SK-N-SH (cell line): ENCODE measurements around the gene EAF1. TPM values are rescaled to one million over a fixed set of nuclear protein-coding genes. Genes with fewer than 3 reads are reported as not detected.
"Not testable (repeated sequence)": the region's sequence is repeated elsewhere in the genome, so short reads cannot be mapped to it uniquely, and the experiment has no call there.

Experiments
- CTCF ChIA-PET: fragments of 300-600, 350-600 bp; formaldehyde crosslinking; extraction: SDS; loops from one replicate; lab custom pipeline; 2021; lab: Yijun Ruan, JAX
- POLR2A ChIA-PET: fragments of 350-600 bp; sonication (Branson Sonifier 250); formaldehyde crosslinking; extraction: SDS; loops from one replicate; lab custom pipeline; 2020; ENCODE audit warnings: antibody characterized with exemption, inconsistent platforms; lab: Yijun Ruan, JAX
- DNase-seq: peaks from one replicate; pipeline ENCODE4 v3.0.0; 2012
- H2AFZ ChIP-seq: fragments of 200-600 bp; sonication (generic); 2 replicates; pipeline ENCODE4 v1.8.1; 2016; ENCODE audit warnings: antibody characterized with exemption, mild to moderate bottlenecking, low read depth
- H3F3A ChIP-seq: fragments of 200-600 bp; sonication (generic); replicated peaks from 2 replicates; pipeline ENCODE3; 2016; ENCODE audit warnings: antibody characterized with exemption, mild to moderate bottlenecking; ENCODE audit not compliant: insufficient read depth
- H3K27ac ChIP-seq, 2 experiments: fragments of 200-500 bp in 1 of 2; fragments of 200-600 bp in 1 of 2; sonication (Bioruptor generic) in 1 of 2; sonication (generic), shearing (Covaris generic) in 1 of 2; 2 replicates each; pipeline versions ENCODE4 v1.5.1 to v1.6.1; 2014 to 2016; ENCODE audit warnings: low read depth in 2 of 2, inconsistent platforms in 1 of 2, low read length in 1 of 2, mild to moderate bottlenecking in 1 of 2, mixed read lengths in 1 of 2
- H3K27me3 ChIP-seq: fragments of 200-600 bp; sonication (generic), shearing (Covaris generic); 2 replicates; pipeline ENCODE4 v1.6.1; 2016; ENCODE audit warnings: mixed run types; ENCODE audit not compliant: insufficient read depth
- H3K36me3 ChIP-seq, 2 experiments: fragments of 200-500 bp in 1 of 2; fragments of 200-600 bp in 1 of 2; sonication (Bioruptor generic) in 1 of 2; sonication (generic) in 1 of 2; replicated peaks in 1 of 2; 2 replicates each; pipeline versions ENCODE3 to v1.5.1; 2014 to 2016; ENCODE audit warnings: low read length in 1 of 2, mild to moderate bottlenecking in 1 of 2; ENCODE audit not compliant: insufficient read depth in 2 of 2, control insufficient read depth in 1 of 2
- H3K4me1 ChIP-seq, 2 experiments: fragments of 200-500 bp in 1 of 2; fragments of 200-600 bp in 1 of 2; sonication (Bioruptor generic) in 1 of 2; sonication (generic), shearing (Covaris generic) in 1 of 2; 2 replicates each; pipeline versions ENCODE4 v1.5.1 to v1.6.1; 2014 to 2016; ENCODE audit warnings: low read depth in 1 of 2, low read length in 1 of 2, mixed run types in 1 of 2; ENCODE audit not compliant: insufficient read depth in 2 of 2, control insufficient read depth in 1 of 2
- H3K4me2 ChIP-seq: fragments of 200-600 bp; sonication (generic), shearing (Covaris generic); 2 replicates; pipeline ENCODE4 v1.6.1; 2017; ENCODE audit warnings: mixed run types
- H3K4me3 ChIP-seq, 2 experiments: fragments of 200-500 bp in 1 of 2; fragments of 200-600 bp in 1 of 2; sonication (Bioruptor generic) in 1 of 2; sonication (generic), shearing (Covaris generic) in 1 of 2; 2 replicates each; pipeline versions ENCODE4 v1.5.1 to v1.8.1; 2014 to 2016; ENCODE audit warnings: low read depth in 2 of 2, inconsistent platforms in 1 of 2, low read length in 1 of 2, mild to moderate bottlenecking in 1 of 2, mixed read lengths in 1 of 2, moderate library complexity in 1 of 2
- H3K79me2 ChIP-seq: fragments of 200-600 bp; sonication (generic); 2 replicates; pipeline ENCODE4 v1.8.1; 2017; ENCODE audit warnings: mild to moderate bottlenecking; ENCODE audit not compliant: insufficient read depth
- H3K9ac ChIP-seq: fragments of 200-600 bp; sonication (generic); 2 replicates; pipeline ENCODE4 v1.6.1; 2017; ENCODE audit warnings: mixed run types
- H3K9me2 ChIP-seq: fragments of 200-600 bp; sonication (generic); 2 replicates; pipeline ENCODE4 v1.6.1; 2017; ENCODE audit warnings: mixed run types
- H3K9me3 ChIP-seq: fragments of 200-600 bp; sonication (generic); 2 replicates; pipeline ENCODE4 v1.6.1; 2017; ENCODE audit warnings: mixed run types, mild to moderate bottlenecking, moderate library complexity
- H4K20me1 ChIP-seq: fragments of 200-600 bp; sonication (generic); 2 replicates; pipeline ENCODE4 v1.6.1; 2017; ENCODE audit warnings: mild to moderate bottlenecking, mixed run types; ENCODE audit not compliant: insufficient read depth
- CHD2 ChIP-seq: fragments of 150-350 bp; IDR thresholded peaks from 2 replicates; pipeline ENCODE4 v1.6.1; 2018; ENCODE audit warnings: low read length; ENCODE audit not compliant: partially characterized antibody
- FOSL2 ChIP-seq: IDR thresholded peaks from 2 replicates; pipeline ENCODE4 v1.4.0; 2012; ENCODE audit warnings: low read depth, mild to moderate bottlenecking, moderate library complexity, borderline replicate concordance
- FOXJ3 ChIP-seq: sonication (generic); formaldehyde crosslinking; IDR thresholded peaks from 2 replicates; pipeline ENCODE4 v1.5.1; 2020; ENCODE audit warnings: mild to moderate bottlenecking, missing genetic modification reagents
- RXRA ChIP-seq: IDR thresholded peaks from 2 replicates; pipeline ENCODE4 v1.4.0; 2012; ENCODE audit warnings: low read depth, mild to moderate bottlenecking, borderline replicate concordance
- SMC3 ChIP-seq: IDR thresholded peaks from 2 replicates; pipeline ENCODE4 v1.6.1; 2012; ENCODE audit warnings: low read depth, low read length, improper control_type of control experiment
- TAF1 ChIP-seq: IDR thresholded peaks from 2 replicates; pipeline ENCODE4 v1.6.1; 2012; ENCODE audit warnings: low read depth, mild to moderate bottlenecking, low read length, moderate library complexity, borderline replicate concordance
- TEAD4 ChIP-seq: IDR thresholded peaks from 2 replicates; pipeline ENCODE4 v1.4.0; 2012; ENCODE audit warnings: mild to moderate bottlenecking, borderline replicate concordance; ENCODE audit not compliant: insufficient read depth
- USF1 ChIP-seq: IDR thresholded peaks from 2 replicates; pipeline ENCODE4 v1.4.0; 2012; ENCODE audit warnings: low read depth, borderline replicate concordance
- USF2 ChIP-seq: fragments of 150-350 bp; IDR thresholded peaks from 2 replicates; pipeline ENCODE4 v1.6.1; 2017; ENCODE audit warnings: antibody characterized with exemption, low read length, low read depth, borderline replicate concordance
- YY1 ChIP-seq: IDR thresholded peaks from 2 replicates; pipeline ENCODE4 v1.4.0; 2012; ENCODE audit warnings: low read depth, mild to moderate bottlenecking
- ZBTB33 ChIP-seq: IDR thresholded peaks from 2 replicates; pipeline ENCODE4 v1.4.0; 2012; ENCODE audit warnings: low read depth, borderline replicate concordance
- WGBS: methylation state at CpG from one replicate; pipeline ENCODE4 v1.1.6; 2017; ENCODE audit warnings: low lambda C conversion rate; 5-methylcytosine and 5-hydroxymethylcytosine counted together
- polyA plus RNA-seq, 3 experiments: library from polyadenylated mRNA; depleted of rRNA; stranded (reverse); fragments of >200 nt; gene quantifications; 2 replicates each; pipeline ENCODE4 v1.2.3, GENCODE V29; 2012

EAF1 gene
- polyA plus RNA-seq, 1 of the 3 experiments (the other 2 are of a cell fraction): 10.0 TPM

- H3K9me2 ChIP-seq: no peaks in the 10 kb centered on the region
- H3K4me3 ChIP-seq: no peak overlapping the region
- TF ChIP-seq TAF1 (no peak), FOXJ3 (CRISPR knock-in tag) (no peak), USF2 (no peak), ZBTB33 (no peak), RXRA (no peak), SMC3 (no peak), TEAD4 (no peak), YY1 (no peak), CHD2 (no peak), USF1 (no peak)
Measured at GRCh38 chr3:15478640-15478979, 51.2 kb downstream of the EAF1 start.

GRCh38 chr3:15479400-15480224 lies 52.2 kb downstream of the EAF1 start:
- Histone ChIP-seq H3K9me3 (no peaks in the 10 kb centered on the region), H3K9ac (no peak overlapping the region), H3K4me1 (peaks cover 0 to 17% of the 10 kb centered on the region in 2 experiments; a peak in 1 of 4 replicates), H3K79me2 (no peaks in the 10 kb centered on the region), H2AFZ (no peak overlapping the region), H3F3A (no peaks in the 10 kb centered on the region), H3K4me2 (no peak overlapping the region), H3K27ac (peak overlapping the region in 1 of 2 experiments; percentile 87; a peak in 2 of 4 replicates), H3K4me3 (no peak overlapping the region), H3K9me2 (no peaks in the 10 kb centered on the region), H4K20me1 (no peaks in the 10 kb centered on the region), H3K27me3 (no peaks in the 10 kb centered on the region), H3K36me3 (no peaks in the 10 kb centered on the region)
- DNase-seq: no peak
- ChIA-PET POLR2A (no interaction called here), CTCF (interaction anchor here (1.1 to 1.4 kb wide), 2 partner anchors 13 to 21 kb away, joined by 3 to 4 read pairs; no protein-coding TSS in a partner anchor)
- no peak for TF ChIP-seq FOSL2

More at GRCh38 chr3:15478640-15478979, 51.2 kb downstream of the EAF1 start:
- Histone ChIP-seq H3K9me3 (no peaks in the 10 kb centered on the region), H3K9ac (no peak overlapping the region), H3K36me3 (no peaks in the 10 kb centered on the region), H3K79me2 (no peaks in the 10 kb centered on the region), H3F3A (no peaks in the 10 kb centered on the region), H4K20me1 (no peaks in the 10 kb centered on the region), H3K27ac (peak overlapping the region in 1 of 2 experiments; percentile 87; a peak in 2 of 4 replicates), H3K4me2 (no peak overlapping the region), H3K27me3 (no peaks in the 10 kb centered on the region), H3K4me1 (peaks cover 0 to 17% of the 10 kb centered on the region in 2 experiments; a peak in 1 of 4 replicates), H2AFZ (no peak overlapping the region)
- WGBS: 57% methylated on average over 5 of the region's 5 CpGs
- POLR2A ChIA-PET: no interaction called here
- DNase-seq: peak; percentile 34
- CTCF ChIA-PET: interaction anchor here (0.9 to 1.4 kb wide), 3 partner anchors 12 to 22 kb away, joined by 3 to 4 read pairs (median 3); no protein-coding TSS in a partner anchor

GRCh38 chr3:15484551-15484950 lies 57.2 kb downstream of the EAF1 start:
- 68% methylated on average over 6 of the region's 6 CpGs for WGBS
- H3F3A ChIP-seq, CTCF ChIA-PET, H3K4me1 ChIP-seq, H3K36me3 ChIP-seq, H3K9me2 ChIP-seq, H4K20me1 ChIP-seq, POLR2A ChIA-PET, DNase-seq, H3K27ac ChIP-seq, H3K79me2 ChIP-seq, H3K9me3 ChIP-seq, H3K9ac ChIP-seq, H2AFZ ChIP-seq, H3K27me3 ChIP-seq, H3K4me2 ChIP-seq, H3K4me3 ChIP-seq: not testable (repeated sequence)
